ENCODE measurements around the gene IFI6. TPM values are rescaled to one million over a fixed set of nuclear protein-coding genes. Genes with fewer than 3 reads are reported as not detected.

The IFI6 gene
- total and polyA plus RNA-seq, 2 of the 13 experiments (the other 11 are each of a cell fraction or from before 2014, with no cell fraction given): 12.9 to 13.2 TPM

DNA sequence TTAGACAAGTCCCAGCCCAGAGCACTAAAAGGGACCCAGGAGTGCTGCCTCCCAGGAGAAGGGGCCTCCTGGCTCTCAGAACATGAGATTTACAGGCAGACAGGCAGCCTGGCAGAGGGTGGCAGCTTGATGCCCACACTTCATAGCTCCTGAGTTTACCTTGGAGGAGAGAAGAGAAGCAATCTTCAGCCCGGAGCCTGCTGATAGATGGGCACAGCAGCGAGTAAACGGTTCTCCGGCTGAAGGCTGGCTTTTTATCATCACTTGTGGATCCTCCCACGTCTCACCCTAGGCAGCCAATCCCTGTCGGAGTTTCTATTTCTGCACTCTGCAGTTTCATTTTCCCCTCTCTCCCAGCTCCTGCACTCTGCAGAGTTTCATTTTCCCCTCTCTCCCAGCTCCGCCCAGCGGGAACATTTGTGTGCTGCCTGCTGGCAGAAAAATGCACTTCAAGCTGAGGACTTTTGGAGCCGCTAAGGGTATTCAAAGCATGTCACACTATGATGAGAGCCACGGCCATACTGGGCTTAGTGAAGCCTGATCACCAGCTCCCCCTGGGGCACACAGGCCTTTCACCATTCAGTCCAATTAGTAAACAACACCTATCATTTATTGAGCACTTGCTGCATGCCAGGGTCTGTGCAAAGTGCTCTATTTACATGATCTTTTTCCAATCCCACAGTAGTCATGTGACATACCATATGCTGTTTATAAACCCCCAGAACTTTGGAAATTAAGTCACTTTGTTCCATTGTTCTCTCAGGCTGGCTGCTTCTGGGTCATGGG, at the start of gene IFI6 (continued):
- TF ChIP-seq, protein P1, sequence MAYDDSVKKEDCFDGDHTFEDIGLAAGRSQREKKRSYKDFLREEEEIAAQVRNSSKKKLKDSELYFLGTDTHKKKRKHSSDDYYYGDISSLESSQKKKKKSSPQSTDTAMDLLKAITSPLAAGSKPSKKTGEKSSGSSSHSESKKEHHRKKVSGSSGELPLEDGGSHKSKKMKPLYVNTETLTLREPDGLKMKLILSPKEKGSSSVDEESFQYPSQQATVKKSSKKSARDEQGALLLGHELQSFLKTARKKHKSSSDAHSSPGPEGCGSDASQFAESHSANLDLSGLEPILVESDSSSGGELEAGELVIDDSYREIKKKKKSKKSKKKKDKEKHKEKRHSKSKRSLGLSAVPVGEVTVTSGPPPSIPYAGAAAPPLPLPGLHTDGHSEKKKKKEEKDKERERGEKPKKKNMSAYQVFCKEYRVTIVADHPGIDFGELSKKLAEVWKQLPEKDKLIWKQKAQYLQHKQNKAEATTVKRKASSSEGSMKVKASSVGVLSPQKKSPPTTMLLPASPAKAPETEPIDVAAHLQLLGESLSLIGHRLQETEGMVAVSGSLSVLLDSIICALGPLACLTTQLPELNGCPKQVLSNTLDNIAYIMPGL (CRISPR knock-in tag; IDR thresholded peaks at IDR 0.05; ENCODE audit: borderline replicate concordance in 1 of 2, low read depth in 1 of 2): peak; percentile 21 to 63; a peak in 1 of 4 replicates
- no peak for TF ChIP-seq SETDB1 (CRISPR knock-in tag; IDR thresholded peaks at IDR 0.05; ENCODE audit: borderline replicate concordance)
- no peak for TF ChIP-seq JDP2 (CRISPR knock-in tag; IDR thresholded peaks at IDR 0.05; ENCODE audit: borderline replicate concordance)
- TF ChIP-seq, protein P2, sequence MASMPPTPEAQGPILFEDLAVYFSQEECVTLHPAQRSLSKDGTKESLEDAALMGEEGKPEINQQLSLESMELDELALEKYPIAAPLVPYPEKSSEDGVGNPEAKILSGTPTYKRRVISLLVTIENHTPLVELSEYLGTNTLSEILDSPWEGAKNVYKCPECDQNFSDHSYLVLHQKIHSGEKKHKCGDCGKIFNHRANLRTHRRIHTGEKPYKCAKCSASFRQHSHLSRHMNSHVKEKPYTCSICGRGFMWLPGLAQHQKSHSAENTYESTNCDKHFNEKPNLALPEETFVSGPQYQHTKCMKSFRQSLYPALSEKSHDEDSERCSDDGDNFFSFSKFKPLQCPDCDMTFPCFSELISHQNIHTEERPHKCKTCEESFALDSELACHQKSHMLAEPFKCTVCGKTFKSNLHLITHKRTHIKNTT (CRISPR knock-in tag; IDR thresholded peaks at IDR 0.05): no peak
- peak; percentile 18; the same call in 1 of the 2 replicates for TF ChIP-seq ZNF878 (CRISPR knock-in tag; IDR thresholded peaks at IDR 0.05)
- no peak for TF ChIP-seq CBX2 (IDR thresholded peaks at IDR 0.05; ENCODE audit: low read depth, low read length)
- TF ChIP-seq CBX2 (CRISPR knock-in tag; IDR thresholded peaks at IDR 0.05; ENCODE audit: low read depth): no peak
- TF ChIP-seq ZSCAN22 (CRISPR knock-in tag; IDR thresholded peaks at IDR 0.05): no peak
- no peak for TF ChIP-seq HDAC1 (CRISPR knock-in tag; IDR thresholded peaks at IDR 0.05)
- peak; percentile 43 for TF ChIP-seq ZFY (CRISPR knock-in tag; IDR thresholded peaks at IDR 0.05)
- no peak for TF ChIP-seq ZNF75D (CRISPR knock-in tag; IDR thresholded peaks at IDR 0.05; ENCODE audit: borderline replicate concordance)
- no peak for TF ChIP-seq ZNF7 (CRISPR knock-in tag; IDR thresholded peaks at IDR 0.05)
- TF ChIP-seq ELF1 (CRISPR knock-in tag; IDR thresholded peaks at IDR 0.05): no peak
- TF ChIP-seq, protein P3, sequence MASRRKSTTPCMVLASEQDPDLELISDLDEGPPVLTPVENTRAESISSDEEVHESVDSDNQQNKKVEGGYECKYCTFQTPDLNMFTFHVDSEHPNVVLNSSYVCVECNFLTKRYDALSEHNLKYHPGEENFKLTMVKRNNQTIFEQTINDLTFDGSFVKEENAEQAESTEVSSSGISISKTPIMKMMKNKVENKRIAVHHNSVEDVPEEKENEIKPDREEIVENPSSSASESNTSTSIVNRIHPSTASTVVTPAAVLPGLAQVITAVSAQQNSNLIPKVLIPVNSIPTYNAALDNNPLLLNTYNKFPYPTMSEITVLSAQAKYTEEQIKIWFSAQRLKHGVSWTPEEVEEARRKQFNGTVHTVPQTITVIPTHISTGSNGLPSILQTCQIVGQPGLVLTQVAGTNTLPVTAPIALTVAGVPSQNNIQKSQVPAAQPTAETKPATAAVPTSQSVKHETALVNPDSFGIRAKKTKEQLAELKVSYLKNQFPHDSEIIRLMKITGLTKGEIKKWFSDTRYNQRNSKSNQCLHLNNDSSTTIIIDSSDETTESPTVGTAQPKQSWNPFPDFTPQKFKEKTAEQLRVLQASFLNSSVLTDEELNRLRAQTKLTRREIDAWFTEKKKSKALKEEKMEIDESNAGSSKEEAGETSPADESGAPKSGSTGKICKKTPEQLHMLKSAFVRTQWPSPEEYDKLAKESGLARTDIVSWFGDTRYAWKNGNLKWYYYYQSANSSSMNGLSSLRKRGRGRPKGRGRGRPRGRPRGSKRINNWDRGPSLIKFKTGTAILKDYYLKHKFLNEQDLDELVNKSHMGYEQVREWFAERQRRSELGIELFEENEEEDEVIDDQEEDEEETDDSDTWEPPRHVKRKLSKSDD (CRISPR knock-in tag; IDR thresholded peaks at IDR 0.05; ENCODE audit: low read depth): no peak
- no peak for TF ChIP-seq FLYWCH1 (CRISPR knock-in tag; IDR thresholded peaks at IDR 0.05)
- TF ChIP-seq REPIN1 (CRISPR knock-in tag; IDR thresholded peaks at IDR 0.05; ENCODE audit: borderline replicate concordance, low read depth): peak; percentile 73
- TF ChIP-seq, protein P4, sequence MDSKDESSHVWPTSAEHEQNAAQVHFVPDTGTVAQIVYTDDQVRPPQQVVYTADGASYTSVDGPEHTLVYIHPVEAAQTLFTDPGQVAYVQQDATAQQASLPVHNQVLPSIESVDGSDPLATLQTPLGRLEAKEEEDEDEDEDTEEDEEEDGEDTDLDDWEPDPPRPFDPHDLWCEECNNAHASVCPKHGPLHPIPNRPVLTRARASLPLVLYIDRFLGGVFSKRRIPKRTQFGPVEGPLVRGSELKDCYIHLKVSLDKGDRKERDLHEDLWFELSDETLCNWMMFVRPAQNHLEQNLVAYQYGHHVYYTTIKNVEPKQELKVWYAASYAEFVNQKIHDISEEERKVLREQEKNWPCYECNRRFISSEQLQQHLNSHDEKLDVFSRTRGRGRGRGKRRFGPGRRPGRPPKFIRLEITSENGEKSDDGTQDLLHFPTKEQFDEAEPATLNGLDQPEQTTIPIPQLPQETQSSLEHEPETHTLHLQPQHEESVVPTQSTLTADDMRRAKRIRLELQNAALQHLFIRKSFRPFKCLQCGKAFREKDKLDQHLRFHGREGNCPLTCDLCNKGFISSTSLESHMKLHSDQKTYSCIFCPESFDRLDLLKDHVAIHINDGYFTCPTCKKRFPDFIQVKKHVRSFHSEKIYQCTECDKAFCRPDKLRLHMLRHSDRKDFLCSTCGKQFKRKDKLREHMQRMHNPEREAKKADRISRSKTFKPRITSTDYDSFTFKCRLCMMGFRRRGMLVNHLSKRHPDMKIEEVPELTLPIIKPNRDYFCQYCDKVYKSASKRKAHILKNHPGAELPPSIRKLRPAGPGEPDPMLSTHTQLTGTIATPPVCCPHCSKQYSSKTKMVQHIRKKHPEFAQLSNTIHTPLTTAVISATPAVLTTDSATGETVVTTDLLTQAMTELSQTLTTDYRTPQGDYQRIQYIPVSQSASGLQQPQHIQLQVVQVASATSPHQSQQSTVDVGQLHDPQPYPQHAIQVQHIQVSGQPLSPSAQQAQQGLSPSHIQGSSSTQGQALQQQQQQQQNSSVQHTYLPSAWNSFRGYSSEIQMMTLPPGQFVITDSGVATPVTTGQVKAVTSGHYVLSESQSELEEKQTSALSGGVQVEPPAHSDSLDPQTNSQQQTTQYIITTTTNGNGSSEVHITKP (CRISPR knock-in tag; IDR thresholded peaks at IDR 0.05; ENCODE audit: low read depth): no peak
